Smooth muscle cell of trachea (primary cell): Measurements from ENCODE around the gene BNIPL. TPM values are rescaled to one million over a fixed set of nuclear protein-coding genes. Genes with fewer than 3 reads are reported as not detected.

Source experiments
- total RNA-seq: library from RNA; depleted of rRNA; stranded (reverse); fragments of >200 nt; gene quantifications from 2 replicates; pipeline ENCODE4 v1.2.1, GENCODE V29; 2014

BNIPL gene, protein sequence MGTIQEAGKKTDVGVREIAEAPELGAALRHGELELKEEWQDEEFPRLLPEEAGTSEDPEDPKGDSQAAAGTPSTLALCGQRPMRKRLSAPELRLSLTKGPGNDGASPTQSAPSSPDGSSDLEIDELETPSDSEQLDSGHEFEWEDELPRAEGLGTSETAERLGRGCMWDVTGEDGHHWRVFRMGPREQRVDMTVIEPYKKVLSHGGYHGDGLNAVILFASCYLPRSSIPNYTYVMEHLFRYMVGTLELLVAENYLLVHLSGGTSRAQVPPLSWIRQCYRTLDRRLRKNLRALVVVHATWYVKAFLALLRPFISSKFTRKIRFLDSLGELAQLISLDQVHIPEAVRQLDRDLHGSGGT
- total RNA-seq = under 0.01 and 0.17 TPM in 2 replicates

GRCh38 chr1:151036356-151036755 is at the start of gene BNIPL:
Gene BNIPL, plus strand, starts transcription at chr1:151036586. Its CDS starts 140 bp downstream, at chr1:151036726.

DNA sequence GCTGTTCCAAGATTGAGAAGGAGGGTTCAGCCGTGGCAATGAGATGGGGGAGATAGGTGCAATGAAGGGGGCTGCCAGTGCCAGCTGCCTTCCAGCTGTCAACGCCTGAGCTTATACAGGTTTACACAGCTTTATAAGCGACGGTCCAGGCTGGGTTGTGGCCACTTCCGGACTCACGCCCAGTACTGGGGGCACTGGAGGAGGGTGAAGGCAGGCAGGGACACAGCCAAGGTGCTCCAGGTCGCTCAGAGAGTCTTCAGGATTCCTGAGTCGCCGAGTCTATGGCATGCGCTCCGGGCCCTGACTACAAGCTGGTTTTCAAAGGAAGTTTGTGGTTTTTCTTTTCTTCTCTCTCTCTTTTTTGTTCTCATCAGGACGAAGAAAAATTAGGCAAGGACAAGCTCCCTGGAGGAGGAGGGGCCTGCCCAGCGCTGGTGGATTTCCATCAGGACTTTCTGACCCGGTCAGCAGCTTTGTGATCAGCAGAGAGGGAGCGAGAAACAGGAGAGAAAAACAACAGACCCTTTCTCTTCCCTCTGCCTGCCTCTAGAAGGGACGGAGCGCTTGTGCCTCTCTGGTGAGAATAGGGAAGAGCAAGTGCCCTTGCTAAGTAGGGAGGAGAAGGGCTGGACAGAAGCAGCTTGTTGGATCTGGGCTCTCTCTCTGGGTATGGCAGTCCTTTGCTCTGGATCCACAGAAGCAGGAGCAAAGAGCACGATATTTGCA is 29.9 kb upstream of the BNIPL start, which contains the start of gene MINDY1:
TSS of gene MINDY1 (minus strand) at position 576 of the 726 bp plus-strand sequence. CDS start 4,285 bp downstream, outside the sequence.

GRCh38 chr1:151008244-151009205 is 27.9 kb upstream of the BNIPL start, which contains the start of gene PRUNE1:
Gene PRUNE1, plus strand, starts transcription at chr1:151008449. Its CDS starts 184 bp downstream, at chr1:151008633.

GRCh38 chr1:151047591-151047924 is 11.2 kb downstream of the BNIPL start, which contains the start of gene C1orf56:
Gene C1orf56, plus strand, starts transcription at chr1:151047751. Its CDS starts 97 bp downstream, at chr1:151047848.

GRCh38 chr1:151059109-151060006 is 23.0 kb downstream of the BNIPL start, which contains the start of gene CDC42SE1:
Gene CDC42SE1, minus strand, starts transcription at chr1:151059622. Its CDS starts 3,892 bp downstream, at chr1:151055730.

GRCh38 chr1:151060007-151060656 is 23.7 kb downstream of the BNIPL start, which contains the start of gene MLLT11:
Gene MLLT11, plus strand, starts transcription at chr1:151060397. Its CDS starts 6,828 bp downstream, at chr1:151067225.

GRCh38 chr1:151070474-151071276 is 34.3 kb downstream of the BNIPL start, which contains the start of gene GABPB2:
Gene GABPB2, plus strand, starts transcription at chr1:151070761. Its CDS starts 17,429 bp downstream, at chr1:151088190.

Other genes with a start within 250 kb of the BNIPL start
- 224 and 295 TPM in 2 replicates for gene CTSK, start 228.3 kb upstream of the BNIPL start, total RNA-seq
- gene ARNT, start 160.0 kb upstream of the BNIPL start, total RNA-seq = 46.3 and 54.3 TPM in 2 replicates
- gene CTXND2, start 149.4 kb upstream of the BNIPL start, total RNA-seq = not detected in 2 replicates
- 35.9 and 42.5 TPM in 2 replicates for gene SETDB1, start 110.2 kb upstream of the BNIPL start, total RNA-seq
- 87.1 and 170 TPM in 2 replicates for gene CERS2, start 61.8 kb upstream of the BNIPL start, total RNA-seq
- 0.17 and 0.29 TPM in 2 replicates for gene ANXA9, start 54.3 kb upstream of the BNIPL start, total RNA-seq
- gene MINDY1, start 29.7 kb upstream of the BNIPL start, total RNA-seq = 13.4 and 15.0 TPM in 2 replicates
- 7.1 and 9.8 TPM in 2 replicates for gene PRUNE1, start 28.1 kb upstream of the BNIPL start, total RNA-seq
- gene C1orf56, start 11.2 kb downstream of the BNIPL start, total RNA-seq = 1.7 and 4.8 TPM in 2 replicates
- 36.5 and 40.7 TPM in 2 replicates for gene CDC42SE1, start 23.0 kb downstream of the BNIPL start, total RNA-seq
- 2.9 and 3.1 TPM in 2 replicates for gene MLLT11, start 23.8 kb downstream of the BNIPL start, total RNA-seq
- gene GABPB2, start 34.2 kb downstream of the BNIPL start, total RNA-seq = 14.0 and 23.7 TPM in 2 replicates
- 1.2 and 1.3 TPM in 2 replicates for gene SEMA6C, start 110.0 kb downstream of the BNIPL start, total RNA-seq
- not detected in 2 replicates for gene TNFAIP8L2, start 120.1 kb downstream of the BNIPL start, total RNA-seq
- gene LYSMD1, start 129.3 kb downstream of the BNIPL start, total RNA-seq = 5.8 and 6.1 TPM in 2 replicates
- 21.8 and 27.5 TPM in 2 replicates for gene SCNM1, start 129.6 kb downstream of the BNIPL start, total RNA-seq
- gene TMOD4, start 139.4 kb downstream of the BNIPL start, total RNA-seq = 0.17 and 0.29 TPM in 2 replicates
- 37.9 and 50.6 TPM in 2 replicates for gene VPS72, start 153.6 kb downstream of the BNIPL start, total RNA-seq
- 57.2 and 70.8 TPM in 2 replicates for gene PIP5K1A, start 162.0 kb downstream of the BNIPL start, total RNA-seq
- 205 and 248 TPM in 2 replicates for gene PSMD4, start 218.1 kb downstream of the BNIPL start, total RNA-seq
- gene ZNF687, start 245.7 kb downstream of the BNIPL start, total RNA-seq = 13.7 and 19.8 TPM in 2 replicates